Breast epithelium (tissue), 3 donors: ENCODE measurements around the gene PCBP3.

Experiments
- POLR2A ChIP-seq: fragments of 450-650 bp; IDR thresholded peaks from one replicate; pipeline ENCODE4 v1.6.1; 2016; ENCODE audit warnings: antibody characterized with exemption, mild to moderate bottlenecking, moderate library complexity
- POLR2AphosphoS5 ChIP-seq, 3 donors: sonication (generic); formaldehyde crosslinking; IDR thresholded peaks; one replicate each; pipeline ENCODE4 v1.6.1; 2017; ENCODE audit warnings: antibody characterized with exemption in 3 of 3
- TF ChIP-seq, protein P1 (sequence below), 3 donors: fragments of 450-650 bp; IDR thresholded peaks; one replicate each; pipeline ENCODE4 v1.5.1; 2016 to 2017; ENCODE audit warnings: antibody characterized with exemption in 3 of 3, mild to moderate bottlenecking in 3 of 3, moderate library complexity in 3 of 3

DNA sequence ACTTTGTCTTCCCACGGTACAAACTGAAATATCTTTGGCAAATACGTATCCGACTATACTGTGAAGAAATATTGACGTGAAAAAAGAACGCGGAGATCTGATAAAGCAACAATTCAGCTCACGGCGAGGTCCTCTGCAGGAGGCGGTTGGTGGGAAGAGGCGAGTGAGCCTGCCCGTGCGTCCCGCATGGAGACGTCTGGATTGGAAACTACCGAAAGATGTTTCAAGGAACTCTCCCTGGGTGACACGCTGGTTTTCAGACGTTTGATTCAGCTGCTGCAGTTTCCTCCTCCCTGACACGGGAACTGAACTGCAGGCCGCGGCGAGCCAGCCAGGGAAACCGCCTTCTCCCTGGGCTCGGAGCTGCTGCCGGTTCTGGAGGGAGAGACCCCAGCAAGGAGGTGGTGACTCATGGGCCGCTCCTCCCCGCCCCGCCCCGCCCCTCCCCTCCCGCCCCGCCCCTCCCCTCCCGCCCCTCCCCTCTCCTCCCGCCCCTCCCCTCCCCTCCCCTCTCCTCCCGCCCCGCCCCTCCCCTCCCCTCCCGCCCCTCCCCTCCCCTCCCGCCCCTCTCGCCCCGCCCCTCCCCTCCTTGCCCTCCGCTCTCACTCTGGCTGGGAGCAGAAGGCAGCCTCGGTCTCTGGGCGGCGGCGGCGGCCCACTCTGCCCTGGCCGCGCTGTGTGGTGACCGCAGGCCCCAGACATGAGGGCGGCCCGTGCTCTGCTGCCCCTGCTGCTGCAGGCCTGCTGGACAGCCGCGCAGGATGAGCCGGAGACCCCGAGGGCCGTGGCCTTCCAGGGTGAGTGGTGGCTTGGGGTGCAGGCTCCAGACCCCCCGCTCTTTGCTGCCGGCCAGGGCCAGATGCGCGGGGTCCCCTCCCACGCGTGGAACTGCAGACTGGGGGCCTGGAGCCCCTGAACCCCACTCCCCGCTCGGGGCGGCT is 337.9 kb downstream of the PCBP3 start, which contains the start of gene COL6A1:
- TF ChIP-seq, protein P1, sequence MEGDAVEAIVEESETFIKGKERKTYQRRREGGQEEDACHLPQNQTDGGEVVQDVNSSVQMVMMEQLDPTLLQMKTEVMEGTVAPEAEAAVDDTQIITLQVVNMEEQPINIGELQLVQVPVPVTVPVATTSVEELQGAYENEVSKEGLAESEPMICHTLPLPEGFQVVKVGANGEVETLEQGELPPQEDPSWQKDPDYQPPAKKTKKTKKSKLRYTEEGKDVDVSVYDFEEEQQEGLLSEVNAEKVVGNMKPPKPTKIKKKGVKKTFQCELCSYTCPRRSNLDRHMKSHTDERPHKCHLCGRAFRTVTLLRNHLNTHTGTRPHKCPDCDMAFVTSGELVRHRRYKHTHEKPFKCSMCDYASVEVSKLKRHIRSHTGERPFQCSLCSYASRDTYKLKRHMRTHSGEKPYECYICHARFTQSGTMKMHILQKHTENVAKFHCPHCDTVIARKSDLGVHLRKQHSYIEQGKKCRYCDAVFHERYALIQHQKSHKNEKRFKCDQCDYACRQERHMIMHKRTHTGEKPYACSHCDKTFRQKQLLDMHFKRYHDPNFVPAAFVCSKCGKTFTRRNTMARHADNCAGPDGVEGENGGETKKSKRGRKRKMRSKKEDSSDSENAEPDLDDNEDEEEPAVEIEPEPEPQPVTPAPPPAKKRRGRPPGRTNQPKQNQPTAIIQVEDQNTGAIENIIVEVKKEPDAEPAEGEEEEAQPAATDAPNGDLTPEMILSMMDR (IDR thresholded peaks at IDR 0.05) = no peak
- peak; percentile 25 for TF ChIP-seq POLR2A
- peak; percentile 6 to 66 (median 28) for TF ChIP-seq POLR2AphosphoS5 (IDR thresholded peaks at IDR 0.05)
